IMR-90 (cell line): ENCODE measurements around the gene TTYH3. TPM values are rescaled to one million over a fixed set of nuclear protein-coding genes. Genes with fewer than 3 reads are reported as not detected.

Source experiments
- ATAC-seq: fragments of 200-7000 bp; cut with Tn5 transposase; 2 replicates; pipeline ENCODE4 v1.9.1; 2020; ENCODE audit warnings: low read depth, mild to moderate bottlenecking, moderate library complexity
- BruUV-seq: library from RNA; stranded (reverse); fragments of 400-500 nt; replicated peaks from 2 replicates; lab custom pipeline; 2021; lab: Mats Ljungman, UMichigan
- CTCF ChIA-PET: fragments of 300-600 bp; formaldehyde crosslinking; extraction: SDS; loops from one replicate; lab custom pipeline; 2021; ENCODE audit warnings: antibody characterized with exemption; lab: Yijun Ruan, JAX
- POLR2A ChIA-PET: fragments of 300-600 bp; sonication (Branson Sonifier 250); formaldehyde crosslinking; loops from one replicate; lab custom pipeline; 2022; ENCODE audit warnings: antibody characterized with exemption; ENCODE audit not compliant: unreplicated experiment; lab: Charles Lee
- DNase-seq: peaks from one replicate; pipeline ENCODE4 v3.0.0; 2013
- H2AFZ ChIP-seq: replicated peaks from 2 replicates; pipeline ENCODE3; 2013; ENCODE audit warnings: low read length, mild to moderate bottlenecking; ENCODE audit not compliant: poor library complexity
- H2AK5ac ChIP-seq: 2 replicates; pipeline ENCODE4 v1.6.1; 2013; ENCODE audit warnings: low read depth, low read length, inconsistent platforms
- H2AK9ac ChIP-seq: replicated peaks from 2 replicates; pipeline ENCODE3; 2013; ENCODE audit warnings: mild to moderate bottlenecking, low read depth, low read length, moderate library complexity; ENCODE audit not compliant: poor library complexity
- H2BK120ac ChIP-seq: 2 replicates; pipeline ENCODE4 v1.6.1; 2013; ENCODE audit warnings: low read depth, low read length, inconsistent platforms
- H2BK15ac ChIP-seq: 3 replicates; pipeline ENCODE4 v1.6.1; 2013; ENCODE audit warnings: low read depth, low read length, inconsistent platforms
- H2BK20ac ChIP-seq: 2 replicates; pipeline ENCODE4 v1.6.1; 2013; ENCODE audit warnings: low read depth, mild to moderate bottlenecking, inconsistent platforms, low read length, moderate library complexity
- H2BK5ac ChIP-seq: 2 replicates; pipeline ENCODE4 v1.6.1; 2013; ENCODE audit warnings: mild to moderate bottlenecking, low read depth, low read length, inconsistent platforms; ENCODE audit not compliant: poor library complexity, severe bottlenecking
- H3K14ac ChIP-seq: replicated peaks from 2 replicates; pipeline ENCODE4 v1.6.1; 2013; ENCODE audit warnings: low read depth, low read length, inconsistent platforms
- H3K18ac ChIP-seq: 2 replicates; pipeline ENCODE4 v1.6.1; 2013; ENCODE audit warnings: low read depth, low read length, control low read depth
- H3K23ac ChIP-seq: 2 replicates; pipeline ENCODE4 v1.6.1; 2013; ENCODE audit warnings: low read depth, low read length, inconsistent platforms
- H3K27ac ChIP-seq: 2 replicates; pipeline ENCODE4 v1.5.1; 2013; ENCODE audit warnings: mild to moderate bottlenecking, control low read depth, low read length; ENCODE audit not compliant: insufficient read depth
- H3K27me3 ChIP-seq: 2 replicates; pipeline ENCODE4 v1.6.1; 2013; ENCODE audit warnings: low read length; ENCODE audit not compliant: control insufficient read depth, insufficient read depth
- H3K36me3 ChIP-seq: 2 replicates; pipeline ENCODE4 v1.6.1; 2013; ENCODE audit warnings: low read length, mixed read lengths; ENCODE audit not compliant: control insufficient read depth, insufficient read depth
- H3K4ac ChIP-seq: 2 replicates; pipeline ENCODE4 v1.6.1; 2013; ENCODE audit warnings: low read depth, low read length, inconsistent platforms
- H3K4me1 ChIP-seq: 2 replicates; pipeline ENCODE4 v1.6.1; 2013; ENCODE audit warnings: low read length, mixed read lengths; ENCODE audit not compliant: control insufficient read depth, insufficient read depth
- H3K4me2 ChIP-seq: 2 replicates; pipeline ENCODE4 v1.6.1; 2013; ENCODE audit warnings: low read depth, mild to moderate bottlenecking, control low read depth, low read length, moderate library complexity
- H3K4me3 ChIP-seq: 2 replicates; pipeline ENCODE4 v1.5.1; 2013; ENCODE audit warnings: low read depth, mild to moderate bottlenecking, control low read depth, low read length, moderate library complexity; ENCODE audit not compliant: insufficient read depth
- H3K56ac ChIP-seq: 2 replicates; pipeline ENCODE4 v1.6.1; 2013; ENCODE audit warnings: low read length, inconsistent platforms; ENCODE audit not compliant: insufficient read depth; ENCODE audit errors: extremely low read depth
- H3K79me1 ChIP-seq, 2 experiments: 2 replicates each; pipeline ENCODE4 v1.6.1; 2013; ENCODE audit warnings: low read length in 2 of 2, inconsistent platforms in 1 of 2, low read depth in 1 of 2
- H3K9ac ChIP-seq: 2 replicates; pipeline ENCODE4 v1.6.1; 2013; ENCODE audit warnings: low read depth, low read length, control low read depth
- H3K9me1 ChIP-seq: 2 replicates; pipeline ENCODE4 v1.6.1; 2013; ENCODE audit warnings: low read length, inconsistent platforms; ENCODE audit not compliant: insufficient read depth
- H3K9me3 ChIP-seq: 2 replicates; pipeline ENCODE4 v1.6.1; 2013; ENCODE audit warnings: low read length; ENCODE audit not compliant: control insufficient read depth, insufficient read depth
- H4K20me1 ChIP-seq: 2 replicates; pipeline ENCODE4 v1.6.1; 2013; ENCODE audit warnings: low read length, inconsistent platforms; ENCODE audit not compliant: insufficient read depth
- H4K5ac ChIP-seq: 2 replicates; pipeline ENCODE4 v1.6.1; 2013; ENCODE audit warnings: mild to moderate bottlenecking, low read depth, low read length, control low read depth
- H4K8ac ChIP-seq, 2 experiments: 2 replicates each; pipeline ENCODE4 v1.6.1; 2013; ENCODE audit warnings: low read depth in 2 of 2, low read length in 2 of 2, control low read depth in 1 of 2, inconsistent platforms in 1 of 2
- H4K91ac ChIP-seq: 2 replicates; pipeline ENCODE4 v1.6.1; 2013; ENCODE audit warnings: low read depth, low read length, inconsistent platforms; ENCODE audit not compliant: insufficient read depth
- FOS ChIP-seq: fragments of 150-350 bp; IDR thresholded peaks from 2 replicates; pipeline ENCODE4 v1.6.1; 2016; ENCODE audit warnings: low read depth, low read length
- MAZ ChIP-seq: IDR thresholded peaks from 2 replicates; pipeline ENCODE4 v1.6.1; 2012; ENCODE audit warnings: low read depth, mild to moderate bottlenecking, low read length, improper control_type of control experiment, moderate library complexity, borderline replicate concordance
- POLR2A ChIP-seq: IDR thresholded peaks from 2 replicates; pipeline ENCODE4 v1.6.1; 2012; ENCODE audit warnings: mild to moderate bottlenecking, low read depth, low read length
- RAD21 ChIP-seq: IDR thresholded peaks from 2 replicates; pipeline ENCODE4 v1.6.1; 2012; ENCODE audit warnings: low read length, improper control_type of control experiment
- RCOR1 ChIP-seq: IDR thresholded peaks from 2 replicates; pipeline ENCODE4 v1.6.1; 2012; ENCODE audit warnings: mild to moderate bottlenecking, low read length, improper control_type of control experiment; ENCODE audit not compliant: insufficient replicate concordance
- RFX5 ChIP-seq: IDR thresholded peaks from 2 replicates; pipeline ENCODE4 v1.8.0; 2012; ENCODE audit warnings: low read depth, mild to moderate bottlenecking, low read length, moderate library complexity
- SMC3 ChIP-seq: fragments of 150-350 bp; IDR thresholded peaks from 2 replicates; pipeline ENCODE4 v1.6.1; 2016; ENCODE audit warnings: low read depth, mild to moderate bottlenecking, antibody characterized with exemption, low read length, moderate library complexity
- USF2 ChIP-seq: fragments of 150-350 bp; IDR thresholded peaks from 2 replicates; pipeline ENCODE4 v1.6.1; 2017; ENCODE audit warnings: mild to moderate bottlenecking, antibody characterized with exemption, low read length, low read depth
- WGBS, 2 experiments: methylation state at CpG; one replicate each; pipeline versions ENCODE4 v1.1.5 to v1.1.7; 2013; ENCODE audit warnings: missing lambda C conversion rate in 2 of 2; ENCODE audit not compliant: insufficient read length in 1 of 2; ENCODE audit errors: extremely low coverage in 2 of 2; 5-methylcytosine and 5-hydroxymethylcytosine counted together
- dilution Hi-C: fragments of 300-500 bp; cut with HindIII; formaldehyde crosslinking; loops from one replicate; pipeline ENCODE4 v1.14.3; 2018; ENCODE audit warnings: low sequenced_read_pairs; ENCODE audit not compliant: unreplicated experiment
- in situ Hi-C: fragments of 300-500 bp; cut with MboI; formaldehyde crosslinking; loops from 3 replicates; pipeline ENCODE4 v1.14.3; 2019; ENCODE audit warnings: low sequenced_read_pairs, inconsistent platforms, mixed read lengths
- intact Hi-C: fragments of 100-400 bp; cut with micrococcal nuclease; formaldehyde crosslinking; loops from 2 replicates; pipeline ENCODE4 v1.10.0; 2022
- polyA plus RNA-seq, 3 experiments: library from polyadenylated mRNA; depleted of rRNA; stranded (reverse); fragments of >200 nt; gene quantifications; 2 replicates each; pipeline ENCODE4 v1.2.3, GENCODE V29; 2012; ENCODE audit warnings: low replicate concordance in 1 of 3
- total RNA-seq: library from RNA; depleted of rRNA; stranded (reverse); fragments of >200 nt; gene quantifications from 2 replicates; pipeline ENCODE4 v1.2.3, GENCODE V29; 2012
- TF ChIP-seq, protein P1 (sequence below): fragments of 150-350 bp; IDR thresholded peaks from 2 replicates; pipeline ENCODE4 v1.6.1; 2016; ENCODE audit warnings: low read depth, mild to moderate bottlenecking, low read length, moderate library complexity, borderline replicate concordance
- TF ChIP-seq, protein P2 (sequence below): conservative IDR thresholded peaks from 2 replicates; pipeline ENCODE4 v1.5.1; 2012; ENCODE audit warnings: mild to moderate bottlenecking, low read depth, low read length, improper control_type of control experiment

TTYH3 gene
- total and polyA plus RNA-seq, 2 of the 4 experiments (the other 2 are of a cell fraction) = 5.6 to 82.6 TPM

DNA sequence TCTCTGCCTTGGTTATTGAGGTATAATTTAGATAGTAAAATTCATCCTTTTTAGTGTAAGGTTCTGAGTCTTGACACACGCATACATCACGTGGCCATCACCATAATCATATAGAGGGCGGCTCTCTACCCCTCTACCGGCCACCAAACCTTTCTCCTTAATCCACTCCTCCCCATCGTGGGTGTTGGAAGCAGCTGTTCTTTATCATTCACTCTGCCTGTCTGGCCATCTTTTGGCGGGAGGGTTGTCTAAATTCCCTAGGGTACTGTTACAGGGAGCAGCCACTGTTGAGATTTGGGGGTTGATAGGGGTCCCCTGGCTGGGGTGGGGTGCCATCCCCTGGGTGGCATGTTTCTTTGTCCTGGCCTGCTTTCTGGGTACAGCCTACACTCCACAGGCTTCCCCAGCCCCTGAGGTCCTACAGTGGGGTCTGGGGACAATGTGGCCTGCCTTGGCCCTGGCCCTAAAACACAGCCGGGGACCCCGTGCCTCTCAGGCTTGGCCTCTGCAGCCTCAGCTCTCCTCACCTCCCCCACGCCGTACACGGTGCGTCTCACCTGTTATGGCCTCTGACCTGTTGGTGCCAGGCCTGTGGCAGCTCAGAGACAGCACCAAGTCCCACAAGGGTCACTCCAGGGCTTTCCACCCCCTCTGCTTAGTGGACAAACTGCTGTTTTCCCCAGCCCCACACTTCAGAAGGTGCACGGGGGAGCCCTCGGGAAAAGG lies 73.7 kb downstream of the TTYH3 start:
- no peak overlapping the region for H3K9ac ChIP-seq
- H3K56ac ChIP-seq = no peak overlapping the region
- ATAC-seq = no peak
- H2AK9ac ChIP-seq = no peak overlapping the region
- no TSS peak for BruUV-seq
- dilution Hi-C loops = no loop called here
- H3K36me3 ChIP-seq = no peaks in the 10 kb centered on the region
- H3K9me3 ChIP-seq = no peaks in the 10 kb centered on the region
- ChIA-PET CTCF (no interaction called here), POLR2A (no interaction called here)
- no peak overlapping the region for H2BK120ac ChIP-seq
- H3K27ac ChIP-seq = no peak overlapping the region
- TF ChIP-seq FOS = no peak
- TF ChIP-seq, protein P1, sequence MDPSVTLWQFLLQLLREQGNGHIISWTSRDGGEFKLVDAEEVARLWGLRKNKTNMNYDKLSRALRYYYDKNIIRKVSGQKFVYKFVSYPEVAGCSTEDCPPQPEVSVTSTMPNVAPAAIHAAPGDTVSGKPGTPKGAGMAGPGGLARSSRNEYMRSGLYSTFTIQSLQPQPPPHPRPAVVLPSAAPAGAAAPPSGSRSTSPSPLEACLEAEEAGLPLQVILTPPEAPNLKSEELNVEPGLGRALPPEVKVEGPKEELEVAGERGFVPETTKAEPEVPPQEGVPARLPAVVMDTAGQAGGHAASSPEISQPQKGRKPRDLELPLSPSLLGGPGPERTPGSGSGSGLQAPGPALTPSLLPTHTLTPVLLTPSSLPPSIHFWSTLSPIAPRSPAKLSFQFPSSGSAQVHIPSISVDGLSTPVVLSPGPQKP = no peak
- no peak for TF ChIP-seq SMC3
- TF ChIP-seq RAD21 = no peak
- no peak for TF ChIP-seq POLR2A
- TF ChIP-seq MAZ = no peak
- TF ChIP-seq USF2 = no peak
- no peak for TF ChIP-seq RFX5
- TF ChIP-seq RCOR1 = no peak
- TF ChIP-seq, protein P2, sequence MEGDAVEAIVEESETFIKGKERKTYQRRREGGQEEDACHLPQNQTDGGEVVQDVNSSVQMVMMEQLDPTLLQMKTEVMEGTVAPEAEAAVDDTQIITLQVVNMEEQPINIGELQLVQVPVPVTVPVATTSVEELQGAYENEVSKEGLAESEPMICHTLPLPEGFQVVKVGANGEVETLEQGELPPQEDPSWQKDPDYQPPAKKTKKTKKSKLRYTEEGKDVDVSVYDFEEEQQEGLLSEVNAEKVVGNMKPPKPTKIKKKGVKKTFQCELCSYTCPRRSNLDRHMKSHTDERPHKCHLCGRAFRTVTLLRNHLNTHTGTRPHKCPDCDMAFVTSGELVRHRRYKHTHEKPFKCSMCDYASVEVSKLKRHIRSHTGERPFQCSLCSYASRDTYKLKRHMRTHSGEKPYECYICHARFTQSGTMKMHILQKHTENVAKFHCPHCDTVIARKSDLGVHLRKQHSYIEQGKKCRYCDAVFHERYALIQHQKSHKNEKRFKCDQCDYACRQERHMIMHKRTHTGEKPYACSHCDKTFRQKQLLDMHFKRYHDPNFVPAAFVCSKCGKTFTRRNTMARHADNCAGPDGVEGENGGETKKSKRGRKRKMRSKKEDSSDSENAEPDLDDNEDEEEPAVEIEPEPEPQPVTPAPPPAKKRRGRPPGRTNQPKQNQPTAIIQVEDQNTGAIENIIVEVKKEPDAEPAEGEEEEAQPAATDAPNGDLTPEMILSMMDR = no peak
- H3K14ac ChIP-seq = no peak overlapping the region
- no peaks in the 10 kb centered on the region for H4K20me1 ChIP-seq
- no peak overlapping the region for H3K4me3 ChIP-seq
- no peaks in the 10 kb centered on the region for H3K79me1 ChIP-seq
- no peak overlapping the region for H2AK5ac ChIP-seq
- H3K9me1 ChIP-seq = no peaks in the 10 kb centered on the region
- intact Hi-C loops = no loop called here
- H3K4ac ChIP-seq = no peak overlapping the region
- H2BK20ac ChIP-seq = no peak overlapping the region
- H2BK5ac ChIP-seq = no peak overlapping the region
- H3K27me3 ChIP-seq = no peaks in the 10 kb centered on the region
- in situ Hi-C loops = no loop called here
- H3K4me1 ChIP-seq = no peaks in the 10 kb centered on the region; the same call in 1 of the 2 replicates
- no peak overlapping the region for H4K8ac ChIP-seq
- H3K4me2 ChIP-seq = no peak overlapping the region
- 90% methylated on average over 4 of the region's 14 CpGs; no CpG with 5 or more reads in 1 of the 2 experiments for WGBS, 2 experiments
- no peak overlapping the region for H4K91ac ChIP-seq
- no peak overlapping the region for H2AFZ ChIP-seq
- no peak for DNase-seq
- no peak overlapping the region for H3K18ac ChIP-seq
- no peak overlapping the region for H4K5ac ChIP-seq
- no peak overlapping the region for H3K23ac ChIP-seq
- no peak overlapping the region for H2BK15ac ChIP-seq
